Esophagus squamous epithelium (tissue), 5 donors: ENCODE measurements around the gene AUTS2. TPM values are rescaled to one million over a fixed set of nuclear protein-coding genes. Genes with fewer than 3 reads are reported as not detected.

Source experiments
- DNase-seq: peaks from one replicate; lab custom pipeline; 2025; lab: John Stamatoyannopoulos, UW
- H3K27ac ChIP-seq, 4 donors: fragments of 200-600 bp; sonication (generic); one replicate each; pipeline ENCODE4 v1.5.1; 2016 to 2019; ENCODE audit warnings: mild to moderate bottlenecking in 1 of 4
- H3K27me3 ChIP-seq, 4 donors: fragments of 200-600 bp; sonication (generic); 1 replicate in 3 of 4; 2 replicates in 1 of 4; pipeline versions ENCODE4 v1.5.1 to v1.6.0; 2017 to 2021; ENCODE audit warnings: antibody characterized with exemption in 1 of 4
- H3K36me3 ChIP-seq, 3 donors: fragments of 200-600 bp; sonication (generic); one replicate each; pipeline ENCODE4 v1.5.1; 2016 to 2019
- H3K4me1 ChIP-seq, 3 donors: fragments of 200-600 bp; sonication (generic); one replicate each; pipeline ENCODE4 v1.5.1; 2017 to 2019
- H3K4me3 ChIP-seq, 4 donors: fragments of 200-600 bp; sonication (generic); 1 replicate in 3 of 4; 2 replicates in 1 of 4; pipeline ENCODE4 v1.5.1; 2016 to 2019; ENCODE audit warnings: mild to moderate bottlenecking in 2 of 4, moderate library complexity in 1 of 4
- H3K9me3 ChIP-seq, 3 donors: fragments of 200-600 bp; sonication (generic); one replicate each; pipeline ENCODE4 v1.5.1; 2016 to 2019
- POLR2A ChIP-seq, 4 donors: fragments of 450-650 bp; IDR thresholded peaks; one replicate each; pipeline ENCODE4 v1.6.1; 2017; ENCODE audit warnings: antibody characterized with exemption in 4 of 4, mild to moderate bottlenecking in 4 of 4, moderate library complexity in 3 of 4
- WGBS, 2 donors: methylation state at CpG; one replicate each; pipeline ENCODE4 v1.1.5; 2018; 5-methylcytosine and 5-hydroxymethylcytosine counted together
- intact Hi-C: fragments of 100-400 bp; cut with DNase I; formaldehyde crosslinking; loops from one replicate; pipeline ENCODE4 v1.15.0; 2022
- total RNA-seq, 4 donors: library from RNA; depleted of rRNA; stranded (reverse); fragments of >200 nt; gene quantifications; one replicate each; pipeline ENCODE4 v1.1.0, GENCODE V29; 2016
- TF ChIP-seq, protein P1 (sequence below), 6 experiments: fragments of 450-650 bp in 4 of 6; fragments of 200-600 bp in 2 of 6; sonication (generic) in 2 of 6; IDR thresholded peaks; one replicate each; pipeline ENCODE4 v1.5.1; 2016 to 2019; ENCODE audit warnings: antibody characterized with exemption in 6 of 6, mild to moderate bottlenecking in 4 of 6, moderate library complexity in 4 of 6
- donor health status: DM: yes; HTN: yes; CAD: no.

AUTS2 gene
- total RNA-seq, 4 donors from 2014 or later = 9.5 to 36.2 (median 23.0) TPM

DNA sequence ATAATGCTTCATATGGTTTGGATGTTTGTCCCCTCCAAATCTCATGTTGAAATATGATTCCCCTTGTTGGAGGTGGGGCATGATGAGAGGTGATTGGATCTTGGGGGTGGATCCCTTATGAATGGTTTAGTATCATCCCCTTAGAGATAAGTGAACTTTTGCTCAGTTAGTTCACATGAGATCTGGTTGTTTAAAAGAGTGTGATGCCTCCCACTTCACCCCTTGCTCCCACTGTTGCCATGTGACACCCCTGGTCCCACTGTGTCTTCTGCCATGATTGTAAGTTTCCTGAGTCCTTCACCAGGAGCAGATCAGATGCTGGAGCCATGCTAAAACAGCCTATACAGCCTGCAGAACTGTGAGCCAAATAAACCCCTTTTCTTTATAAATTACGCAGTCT lies 13.1 kb upstream of the AUTS2 start:
- H3K27ac ChIP-seq = no peak overlapping the region
- no peaks in the 10 kb centered on the region for H3K36me3 ChIP-seq
- H3K4me3 ChIP-seq = no peak overlapping the region
- H3K9me3 ChIP-seq = no peaks in the 10 kb centered on the region
- TF ChIP-seq POLR2A (IDR thresholded peaks at IDR 0.05) = no peak
- TF ChIP-seq, protein P1, sequence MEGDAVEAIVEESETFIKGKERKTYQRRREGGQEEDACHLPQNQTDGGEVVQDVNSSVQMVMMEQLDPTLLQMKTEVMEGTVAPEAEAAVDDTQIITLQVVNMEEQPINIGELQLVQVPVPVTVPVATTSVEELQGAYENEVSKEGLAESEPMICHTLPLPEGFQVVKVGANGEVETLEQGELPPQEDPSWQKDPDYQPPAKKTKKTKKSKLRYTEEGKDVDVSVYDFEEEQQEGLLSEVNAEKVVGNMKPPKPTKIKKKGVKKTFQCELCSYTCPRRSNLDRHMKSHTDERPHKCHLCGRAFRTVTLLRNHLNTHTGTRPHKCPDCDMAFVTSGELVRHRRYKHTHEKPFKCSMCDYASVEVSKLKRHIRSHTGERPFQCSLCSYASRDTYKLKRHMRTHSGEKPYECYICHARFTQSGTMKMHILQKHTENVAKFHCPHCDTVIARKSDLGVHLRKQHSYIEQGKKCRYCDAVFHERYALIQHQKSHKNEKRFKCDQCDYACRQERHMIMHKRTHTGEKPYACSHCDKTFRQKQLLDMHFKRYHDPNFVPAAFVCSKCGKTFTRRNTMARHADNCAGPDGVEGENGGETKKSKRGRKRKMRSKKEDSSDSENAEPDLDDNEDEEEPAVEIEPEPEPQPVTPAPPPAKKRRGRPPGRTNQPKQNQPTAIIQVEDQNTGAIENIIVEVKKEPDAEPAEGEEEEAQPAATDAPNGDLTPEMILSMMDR (IDR thresholded peaks at IDR 0.05) = no peak
- no peaks in the 10 kb centered on the region for H3K4me1 ChIP-seq
- 93 to 96% methylated on average over 1 of the region's 1 CpG for WGBS, 2 donors
- no peak for DNase-seq
- no peaks in the 10 kb centered on the region for H3K27me3 ChIP-seq
- intact Hi-C loops = no loop called here

DNA sequence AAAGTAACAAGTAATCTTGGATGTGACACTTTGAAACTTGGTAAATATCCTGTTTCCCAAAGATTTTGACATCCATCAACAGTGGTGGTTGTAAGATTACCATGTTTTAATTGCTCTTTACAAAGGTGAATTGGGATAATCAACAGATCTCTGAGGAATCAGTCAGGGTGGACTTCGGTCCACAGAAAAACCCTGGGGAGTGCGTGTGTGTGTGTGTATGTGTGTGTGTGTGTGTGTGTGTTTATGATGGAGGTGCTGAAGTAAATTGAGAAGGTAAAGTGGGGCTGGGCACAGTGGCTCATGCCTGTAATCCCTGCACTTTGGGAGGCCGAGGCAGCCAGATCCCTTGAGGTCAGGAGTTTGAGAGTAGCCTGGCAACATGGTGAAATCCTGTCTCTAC lies 12.0 kb upstream of the AUTS2 start:
- no peak overlapping the region for H3K27ac ChIP-seq
- no peak overlapping the region for H3K4me3 ChIP-seq
- H3K4me1 ChIP-seq = no peaks in the 10 kb centered on the region
- 62 to 67% methylated on average over 3 of the region's 3 CpGs for WGBS, 2 donors
- intact Hi-C loops = no loop called here
- no peaks in the 10 kb centered on the region for H3K27me3 ChIP-seq
- no peak for DNase-seq
- no peaks in the 10 kb centered on the region for H3K36me3 ChIP-seq
- TF ChIP-seq, protein P1 (IDR thresholded peaks at IDR 0.05) = no peak
- TF ChIP-seq POLR2A (IDR thresholded peaks at IDR 0.05) = no peak
- H3K9me3 ChIP-seq = no peaks in the 10 kb centered on the region

DNA sequence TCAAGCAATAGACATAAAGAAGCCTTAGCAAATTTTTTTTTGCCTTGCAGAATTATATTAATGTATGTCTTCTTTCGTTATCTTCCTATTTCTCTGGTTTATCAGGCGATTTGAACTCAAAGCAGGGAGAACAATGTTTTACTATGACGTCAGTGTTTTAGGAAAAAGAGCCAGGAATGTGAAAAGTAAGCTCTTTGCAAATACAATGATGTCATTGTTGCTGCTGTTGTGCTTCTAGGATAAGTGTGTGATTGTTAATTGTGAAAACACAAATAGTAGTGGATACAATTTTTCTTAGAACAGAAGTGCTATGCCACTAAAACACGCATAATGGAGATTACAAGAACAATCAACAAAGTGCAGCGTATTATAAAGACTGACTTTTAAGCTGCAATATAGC lies 9.5 kb upstream of the AUTS2 start:
- no peak for TF ChIP-seq POLR2A (IDR thresholded peaks at IDR 0.05)
- TF ChIP-seq, protein P1 (IDR thresholded peaks at IDR 0.05) = no peak
- Histone ChIP-seq H3K9me3 (no peaks in the 10 kb centered on the region), H3K36me3 (no peaks in the 10 kb centered on the region), H3K4me3 (no peak overlapping the region), H3K27me3 (no peaks in the 10 kb centered on the region), H3K27ac (no peak overlapping the region), H3K4me1 (no peaks in the 10 kb centered on the region)
- WGBS, 2 donors = 57 to 66% methylated on average over 5 of the region's 5 CpGs
- intact Hi-C loops = no loop called here
- no peak for DNase-seq

DNA sequence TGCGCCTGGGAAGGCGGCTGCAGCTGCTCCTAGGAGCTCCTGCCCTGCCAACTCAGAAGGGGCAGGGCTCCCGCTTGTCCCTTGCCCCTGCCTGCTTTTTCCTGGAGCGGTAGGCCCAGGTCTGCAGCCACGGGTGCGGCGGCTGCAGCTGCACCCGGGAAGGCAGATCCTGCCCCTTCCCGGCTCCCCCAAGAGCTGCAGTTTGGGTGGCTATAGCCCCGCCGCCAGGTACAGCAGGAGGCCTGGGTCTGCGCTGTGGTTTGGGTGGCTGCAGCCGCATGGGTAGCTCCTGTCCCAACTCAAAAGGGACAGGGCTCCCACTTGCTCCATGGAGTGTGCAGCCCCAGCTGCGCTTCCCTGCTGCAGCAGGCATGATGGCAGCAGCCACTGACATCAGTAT lies 6.5 kb upstream of the AUTS2 start:
- H3K27me3 ChIP-seq = peaks cover 0 to 17% (median 0%) of the 10 kb centered on the region in 4 donors
- no peak for TF ChIP-seq POLR2A (IDR thresholded peaks at IDR 0.05)
- TF ChIP-seq, protein P1 (IDR thresholded peaks at IDR 0.05) = no peak
- H3K4me1 ChIP-seq = peaks cover 0 to 4% (median under 1%) of the 10 kb centered on the region in 3 donors
- H3K36me3 ChIP-seq = no peaks in the 10 kb centered on the region
- no peak for DNase-seq
- H3K4me3 ChIP-seq = no peak overlapping the region
- no peak overlapping the region for H3K27ac ChIP-seq
- intact Hi-C loops = no loop called here
- WGBS, 2 donors = 78 to 100% methylated on average over 1 to 3 of the region's 14 CpGs
- H3K9me3 ChIP-seq = no peaks in the 10 kb centered on the region

DNA sequence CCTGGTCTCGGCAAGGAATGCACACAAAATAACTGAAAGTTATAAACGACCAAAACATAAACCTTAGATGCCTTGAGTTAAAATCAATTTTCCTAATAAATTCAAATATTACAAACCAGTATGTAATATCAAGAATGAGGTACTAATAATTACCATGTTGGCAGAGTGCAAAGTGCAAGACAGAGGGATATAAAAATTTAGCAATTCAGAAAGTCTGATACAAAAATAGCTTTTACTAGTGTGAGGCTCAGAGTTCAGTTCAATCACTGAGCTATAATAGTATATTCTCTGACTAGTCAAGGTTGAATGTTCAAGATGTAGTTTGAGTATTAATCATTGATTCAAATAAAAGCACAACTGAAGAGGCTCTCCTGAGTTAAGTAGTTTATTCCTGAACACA lies 4.8 kb upstream of the AUTS2 start:
- Histone ChIP-seq H3K9me3 (no peaks in the 10 kb centered on the region), H3K27ac (no peak overlapping the region), H3K36me3 (no peaks in the 10 kb centered on the region), H3K4me3 (no peak overlapping the region), H3K4me1 (peaks cover 4 to 16% (median 12%) of the 10 kb centered on the region in 3 donors), H3K27me3 (peaks cover 0 to 33% (median 0%) of the 10 kb centered on the region in 4 donors)
- DNase-seq = no peak
- WGBS, 2 donors = 65 to 71% methylated on average over 2 of the region's 2 CpGs
- intact Hi-C loops = no loop called here
- no peak for TF ChIP-seq POLR2A (IDR thresholded peaks at IDR 0.05)
- TF ChIP-seq, protein P1 (IDR thresholded peaks at IDR 0.05) = no peak
